Measurements from ENCODE around the gene TMEM131. TPM values are rescaled to one million over a fixed set of nuclear protein-coding genes. Genes with fewer than 3 reads are reported as not detected.

Gene TMEM131
- total and polyA plus RNA-seq, 2 of the 8 experiments (the other 6 are each of a cell fraction or from before 2014, with no cell fraction given) = 9.7 to 22.9 TPM

GRCh38 chr2:97967931-97968627 lies 27.7 kb downstream of the TMEM131 start:
- POLR2A ChIA-PET (ENCODE audit: partially characterized antibody) = interaction anchor here (0.6 kb wide), 1 partner anchor 227 kb away, joined by 3 read pairs; no protein-coding TSS in a partner anchor
- TF ChIP-seq POLR2A (IDR thresholded peaks at IDR 0.05; ENCODE audit: control extremely low read depth in 1 of 2, low read depth in 2 of 2, low read length in 2 of 2) (no peak), RBBP5 (IDR thresholded peaks at IDR 0.05; ENCODE audit: borderline replicate concordance, low read depth, low read length) (no peak), POLR2AphosphoS5 (IDR thresholded peaks at IDR 0.05; ENCODE audit: low read depth, low read length) (no peak), SP1 (IDR thresholded peaks at IDR 0.05; ENCODE audit: low read depth, low read length) (no peak), CHD1 (IDR thresholded peaks at IDR 0.05; ENCODE audit: low read depth, low read length) (no peak), SP2 (IDR thresholded peaks at IDR 0.05; ENCODE audit: low read length) (no peak), TBP (IDR thresholded peaks at IDR 0.05; ENCODE audit: low read depth, low read length) (no peak), YY1 (IDR thresholded peaks at IDR 0.05; ENCODE audit: low read depth, low read length) (no peak)

More at GRCh38 chr2:97967931-97968627, 27.7 kb downstream of the TMEM131 start:
- Histone ChIP-seq H2AFZ (ENCODE audit: low read length) (no peak overlapping the region), H3K4me3 (ENCODE audit: extremely low read depth in 1 of 4, insufficient read depth in 2 of 4, low read depth in 3 of 4, low read length in 4 of 4) (no peak overlapping the region), H4K5ac (ENCODE audit: insufficient read length, low read depth, low read length) (no peak overlapping the region), H3K4me1 (replicated peaks in 1 of 4; ENCODE audit: control insufficient read depth in 3 of 4, insufficient read depth in 4 of 4, low read length in 3 of 4) (peaks cover 0 to 5% (median 0%) of the 10 kb centered on the region in 4 experiments; a peak in 1 of 7 replicates), H2AK5ac (ENCODE audit: low read depth, low read length) (no peak overlapping the region), H2BK5ac (ENCODE audit: low read depth, low read length) (no peak overlapping the region), H3K36me3 (ENCODE audit: control insufficient read depth in 2 of 4, insufficient read depth in 4 of 4, low read length in 3 of 4) (no peaks in the 10 kb centered on the region), H3K23ac (ENCODE audit: insufficient read length) (no peak overlapping the region), H2BK15ac (ENCODE audit: low read length) (no peak overlapping the region), H3K27ac (ENCODE audit: low read depth, low read length) (no peak overlapping the region), H3K79me1 (ENCODE audit: low read depth, low read length) (peaks cover 4% of the 10 kb centered on the region), H3K14ac (ENCODE audit: insufficient read length) (no peak overlapping the region), H3K56ac (replicated peaks; ENCODE audit: insufficient read length, low read depth, low read length) (no peak overlapping the region), H3K4me2 (ENCODE audit: insufficient read depth in 1 of 2, low read depth in 2 of 2, low read length in 2 of 2) (no peak overlapping the region), H3K9ac (replicated peaks in 1 of 4; ENCODE audit: extremely low read depth in 1 of 4, low read depth in 3 of 4, low read length in 3 of 4) (no peak overlapping the region), H3K4ac (replicated peaks; ENCODE audit: insufficient read length, low read depth, low read length) (no peak overlapping the region), H3K23me2 (ENCODE audit: low read depth, low read length) (no peaks in the 10 kb centered on the region), H2BK12ac (ENCODE audit: low read depth, low read length) (no peak overlapping the region), H3K27me3 (replicated peaks in 1 of 4; ENCODE audit: control insufficient read depth in 3 of 4, extremely low read depth in 1 of 4, insufficient read depth in 3 of 4, low read length in 3 of 4) (no peaks in the 10 kb centered on the region), H3K79me2 (ENCODE audit: control insufficient read depth in 1 of 2, insufficient read depth in 2 of 2, low read length in 2 of 2) (peaks cover 0 to 67% of the 10 kb centered on the region in 2 experiments; a peak in 3 of 4 replicates), H4K91ac (replicated peaks; ENCODE audit: insufficient read length, low read length) (no peak overlapping the region), H4K8ac (ENCODE audit: extremely low read depth, insufficient read depth, low read length) (no peak overlapping the region), H3K18ac (ENCODE audit: extremely low read depth, low read length) (no peak overlapping the region), H4K20me1 (replicated peaks in 1 of 2; ENCODE audit: control insufficient read depth in 1 of 2, insufficient read depth in 2 of 2, low read length in 2 of 2) (peaks cover 0 to 5% of the 10 kb centered on the region in 2 experiments), H3K9me3 (ENCODE audit: insufficient read depth in 2 of 2, low read depth in 1 of 2, low read length in 1 of 2) (peaks cover under 1% of the 10 kb centered on the region in 2 experiments; a peak in 2 of 4 replicates), H2BK20ac (ENCODE audit: low read length) (no peak overlapping the region), H2BK120ac (replicated peaks; ENCODE audit: low read depth, low read length) (no peak overlapping the region)
- no peak for DNase-seq (ENCODE audit: low read depth in 1 of 2, low spot score in 2 of 2)
- 86% methylated on average over 7 of the region's 7 CpGs; no CpG with 5 or more reads in 1 of the 2 experiments for WGBS, 2 experiments (ENCODE audit: extremely low coverage in 1 of 2, insufficient coverage in 1 of 2, insufficient read length in 1 of 2, insufficient replicate concordance in 2 of 2, low coverage in 1 of 2, low lambda C conversion rate in 2 of 2, missing lambda C conversion rate in 1 of 2)
- no peak for FAIRE-seq
- CTCF ChIA-PET (ENCODE audit: partially characterized antibody) = interaction anchor here (0.6 kb wide), 1 partner anchor 130 kb away, joined by 3 read pairs; no protein-coding TSS in a partner anchor

All from H1 (cell line).